Ovary (tissue), 3 donors: ENCODE data around the gene OGT.

ENCODE experiments used
- EP300 ChIP-seq: sonication (generic); formaldehyde crosslinking; IDR thresholded peaks from one replicate; pipeline ENCODE4 v1.6.1; 2017; ENCODE audit warnings: antibody characterized with exemption
- POLR2A ChIP-seq: fragments of 450-650 bp; IDR thresholded peaks from one replicate; pipeline ENCODE4 v1.6.1; 2017; ENCODE audit warnings: antibody characterized with exemption, mild to moderate bottlenecking, moderate library complexity
- TF ChIP-seq, protein P1 (sequence below), 3 donors: fragments of 450-650 bp in 2 of 3; fragments of 200-600 bp in 1 of 3; IDR thresholded peaks; one replicate each; pipeline versions ENCODE4 v1.5.1 to v1.8.0; 2016 to 2022; ENCODE audit warnings: antibody characterized with exemption in 3 of 3, mild to moderate bottlenecking in 1 of 3
- donor health status: DM: no; HTN: no; CAD: no.

DNA sequence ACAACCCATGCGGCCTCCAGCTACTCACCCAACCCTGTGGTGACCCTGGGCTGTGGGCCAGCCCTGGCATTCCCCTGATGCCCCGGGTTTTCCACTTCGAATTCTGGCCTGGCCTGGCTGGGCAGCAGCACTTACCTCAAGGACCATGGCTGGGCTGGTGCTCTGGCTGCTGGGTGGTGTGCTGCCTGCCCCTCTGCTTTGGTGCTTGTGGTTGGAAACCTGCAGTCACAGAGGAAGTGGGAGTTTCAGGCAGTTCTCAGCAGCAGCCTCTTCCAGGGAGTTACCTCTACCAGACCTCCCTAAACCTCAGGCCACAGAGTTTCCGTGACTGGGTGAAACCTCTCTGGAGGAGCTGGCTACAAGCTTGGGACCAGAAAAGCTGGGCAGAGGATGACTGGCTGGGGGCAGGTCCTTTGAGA, 85.4 kb downstream of the OGT start, which contains the start of gene CXCR3:
- TF ChIP-seq, protein P1, sequence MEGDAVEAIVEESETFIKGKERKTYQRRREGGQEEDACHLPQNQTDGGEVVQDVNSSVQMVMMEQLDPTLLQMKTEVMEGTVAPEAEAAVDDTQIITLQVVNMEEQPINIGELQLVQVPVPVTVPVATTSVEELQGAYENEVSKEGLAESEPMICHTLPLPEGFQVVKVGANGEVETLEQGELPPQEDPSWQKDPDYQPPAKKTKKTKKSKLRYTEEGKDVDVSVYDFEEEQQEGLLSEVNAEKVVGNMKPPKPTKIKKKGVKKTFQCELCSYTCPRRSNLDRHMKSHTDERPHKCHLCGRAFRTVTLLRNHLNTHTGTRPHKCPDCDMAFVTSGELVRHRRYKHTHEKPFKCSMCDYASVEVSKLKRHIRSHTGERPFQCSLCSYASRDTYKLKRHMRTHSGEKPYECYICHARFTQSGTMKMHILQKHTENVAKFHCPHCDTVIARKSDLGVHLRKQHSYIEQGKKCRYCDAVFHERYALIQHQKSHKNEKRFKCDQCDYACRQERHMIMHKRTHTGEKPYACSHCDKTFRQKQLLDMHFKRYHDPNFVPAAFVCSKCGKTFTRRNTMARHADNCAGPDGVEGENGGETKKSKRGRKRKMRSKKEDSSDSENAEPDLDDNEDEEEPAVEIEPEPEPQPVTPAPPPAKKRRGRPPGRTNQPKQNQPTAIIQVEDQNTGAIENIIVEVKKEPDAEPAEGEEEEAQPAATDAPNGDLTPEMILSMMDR (IDR thresholded peaks at IDR 0.05): no peak
- TF ChIP-seq POLR2A (no peak), EP300 (no peak)
